Measurements from ENCODE around the gene ZFP1.

- no peak for TF ChIP-seq YY1 (IDR thresholded peaks at IDR 0.05; ENCODE audit: insufficient read depth, insufficient read length)
- TF ChIP-seq SUZ12 (IDR thresholded peaks at IDR 0.05; ENCODE audit: extremely low read depth, insufficient read depth, insufficient read length) = no peak
- no peak for TF ChIP-seq ZNF274 (IDR thresholded peaks at IDR 0.05; ENCODE audit: low read depth, low read length)
These were observed 48.4 kb upstream of the ZFP1 start for GRCh38 chr16:75099738-75100602.

Measured in NT2/D1 (cell line).